ENCODE results near the gene SPATC1L.

- no peak for TF ChIP-seq YY1 (IDR thresholded peaks at IDR 0.05; ENCODE audit: insufficient read depth, insufficient read length)
- TF ChIP-seq SUZ12 (IDR thresholded peaks at IDR 0.05; ENCODE audit: extremely low read depth, insufficient read depth, insufficient read length) = no peak
These were observed 12.7 kb downstream of the SPATC1L start for GRCh38 chr21:46171585-46171984.
